Left ventricle myocardium inferior (tissue), 1 donor: Measurements from ENCODE around the gene MAP4. TPM values are rescaled to one million over a fixed set of nuclear protein-coding genes. Genes with fewer than 3 reads are reported as not detected.

ENCODE experiments used
- DNase-seq: peaks from one replicate; pipeline ENCODE4 v3.0.0-alpha.2; 2020
- H3K27ac ChIP-seq: fragments of 200-600 bp; replicated peaks from 2 replicates; pipeline ENCODE4 v1.8.0; 2021
- H3K27me3 ChIP-seq: fragments of 200-600 bp; 2 replicates; pipeline ENCODE4 v1.8.0; 2021; ENCODE audit warnings: low read depth
- H3K36me3 ChIP-seq: fragments of 200-600 bp; 2 replicates; pipeline ENCODE4 v1.8.0; 2021
- H3K4me1 ChIP-seq: fragments of 200-600 bp; 2 replicates; pipeline ENCODE4 v1.8.0; 2021
- H3K4me3 ChIP-seq: fragments of 200-600 bp; 2 replicates; pipeline ENCODE4 v1.8.0; 2021; ENCODE audit warnings: mild to moderate bottlenecking, moderate library complexity
- H3K9me3 ChIP-seq: fragments of 200-600 bp; replicated peaks from 2 replicates; pipeline ENCODE4 v1.8.0; 2021
- CTCF ChIP-seq: fragments of 200-600 bp; IDR thresholded peaks from 2 replicates; pipeline ENCODE4 v1.8.0; 2021; ENCODE audit warnings: antibody characterized with exemption, mild to moderate bottlenecking, borderline replicate concordance
- intact Hi-C: fragments of 100-400 bp; cut with micrococcal nuclease; formaldehyde crosslinking; loops from one replicate; pipeline ENCODE4 v1.11.0; 2022
- total RNA-seq: library from RNA; stranded (reverse); fragmentation: NEBNext Ultra II Directional; extraction: Animal tissue kit (Norgen Biotek cat#: 25700); gene quantifications from one replicate; pipeline ENCODE4 v1.2.1, GENCODE V29; 2021
- donor health status: DM: no; HTN: yes; CAD: no; lungs with severe emphysema.

Gene MAP4
- total RNA-seq, 1 donor from 2014 or later = 662 TPM

- Histone ChIP-seq H3K27me3 (no peaks in the 10 kb centered on the region), H3K4me1 (peaks cover 18% of the 10 kb centered on the region), H3K36me3 (peaks cover 24% of the 10 kb centered on the region), H3K27ac (no peak overlapping the region), H3K9me3 (no peaks in the 10 kb centered on the region), H3K4me3 (no peak overlapping the region)
- intact Hi-C loops = no loop called here
- no peak for DNase-seq
- no peak for TF ChIP-seq CTCF
Observed at GRCh38 chr3:47976135-47976732, 40.0 kb downstream of the MAP4 start.

GRCh38 chr3:47974974-47975470, 41.2 kb downstream of the MAP4 start:
- DNase-seq = no peak
- H3K27ac ChIP-seq = no peak overlapping the region
- no peaks in the 10 kb centered on the region for H3K9me3 ChIP-seq
- intact Hi-C loops = no loop called here
- H3K36me3 ChIP-seq = peaks cover 29% of the 10 kb centered on the region
- H3K4me1 ChIP-seq = peaks cover 6% of the 10 kb centered on the region
- H3K27me3 ChIP-seq = no peaks in the 10 kb centered on the region
- H3K4me3 ChIP-seq = no peak overlapping the region
- no peak for TF ChIP-seq CTCF

GRCh38 chr3:47971081-47971480, 45.1 kb downstream of the MAP4 start:
- DNase-seq = no peak
- Histone ChIP-seq H3K27ac (no peak overlapping the region), H3K9me3 (no peaks in the 10 kb centered on the region), H3K27me3 (no peaks in the 10 kb centered on the region), H3K4me1 (no peaks in the 10 kb centered on the region), H3K4me3 (no peak overlapping the region), H3K36me3 (peaks cover 26% of the 10 kb centered on the region)
- intact Hi-C loops = no loop called here
- no peak for TF ChIP-seq CTCF

GRCh38 chr3:47964740-47965139, 51.5 kb downstream of the MAP4 start:
- H3K4me3 ChIP-seq = no peak overlapping the region
- H3K4me1 ChIP-seq = peaks cover 45% of the 10 kb centered on the region
- H3K36me3 ChIP-seq = no peaks in the 10 kb centered on the region
- no peaks in the 10 kb centered on the region for H3K9me3 ChIP-seq
- no peak overlapping the region for H3K27ac ChIP-seq
- no peak for DNase-seq
- intact Hi-C loops = no loop called here
- TF ChIP-seq CTCF = no peak
- no peaks in the 10 kb centered on the region for H3K27me3 ChIP-seq

- Histone ChIP-seq H3K9me3 (no peaks in the 10 kb centered on the region), H3K36me3 (no peaks in the 10 kb centered on the region), H3K27me3 (no peaks in the 10 kb centered on the region), H3K27ac (peak overlapping the region; percentile 0), H3K4me3 (no peak overlapping the region), H3K4me1 (peaks cover 58% of the 10 kb centered on the region)
- intact Hi-C loops = no loop called here
- no peak for TF ChIP-seq CTCF
- DNase-seq = no peak
Observed at GRCh38 chr3:47961815-47962606, 54.2 kb downstream of the MAP4 start.
